GM18907 (cell line): ENCODE measurements around the gene GAPVD1.
A peak's percentile ranks its signal among the peaks of the same experiment; 100 is the strongest.
"Not testable (repeated sequence)": the region's sequence is repeated elsewhere in the genome, so short reads cannot be mapped to it uniquely, and the experiment has no call there.

Experiments
- ATAC-seq: cut with Tn5 transposase; IDR thresholded peaks from one replicate; pipeline ENCODE4 v1.9.1; 2021; ENCODE audit warnings: mild to moderate bottlenecking, moderate library complexity; ENCODE audit not compliant: unreplicated experiment

The GAPVD1 gene, protein sequence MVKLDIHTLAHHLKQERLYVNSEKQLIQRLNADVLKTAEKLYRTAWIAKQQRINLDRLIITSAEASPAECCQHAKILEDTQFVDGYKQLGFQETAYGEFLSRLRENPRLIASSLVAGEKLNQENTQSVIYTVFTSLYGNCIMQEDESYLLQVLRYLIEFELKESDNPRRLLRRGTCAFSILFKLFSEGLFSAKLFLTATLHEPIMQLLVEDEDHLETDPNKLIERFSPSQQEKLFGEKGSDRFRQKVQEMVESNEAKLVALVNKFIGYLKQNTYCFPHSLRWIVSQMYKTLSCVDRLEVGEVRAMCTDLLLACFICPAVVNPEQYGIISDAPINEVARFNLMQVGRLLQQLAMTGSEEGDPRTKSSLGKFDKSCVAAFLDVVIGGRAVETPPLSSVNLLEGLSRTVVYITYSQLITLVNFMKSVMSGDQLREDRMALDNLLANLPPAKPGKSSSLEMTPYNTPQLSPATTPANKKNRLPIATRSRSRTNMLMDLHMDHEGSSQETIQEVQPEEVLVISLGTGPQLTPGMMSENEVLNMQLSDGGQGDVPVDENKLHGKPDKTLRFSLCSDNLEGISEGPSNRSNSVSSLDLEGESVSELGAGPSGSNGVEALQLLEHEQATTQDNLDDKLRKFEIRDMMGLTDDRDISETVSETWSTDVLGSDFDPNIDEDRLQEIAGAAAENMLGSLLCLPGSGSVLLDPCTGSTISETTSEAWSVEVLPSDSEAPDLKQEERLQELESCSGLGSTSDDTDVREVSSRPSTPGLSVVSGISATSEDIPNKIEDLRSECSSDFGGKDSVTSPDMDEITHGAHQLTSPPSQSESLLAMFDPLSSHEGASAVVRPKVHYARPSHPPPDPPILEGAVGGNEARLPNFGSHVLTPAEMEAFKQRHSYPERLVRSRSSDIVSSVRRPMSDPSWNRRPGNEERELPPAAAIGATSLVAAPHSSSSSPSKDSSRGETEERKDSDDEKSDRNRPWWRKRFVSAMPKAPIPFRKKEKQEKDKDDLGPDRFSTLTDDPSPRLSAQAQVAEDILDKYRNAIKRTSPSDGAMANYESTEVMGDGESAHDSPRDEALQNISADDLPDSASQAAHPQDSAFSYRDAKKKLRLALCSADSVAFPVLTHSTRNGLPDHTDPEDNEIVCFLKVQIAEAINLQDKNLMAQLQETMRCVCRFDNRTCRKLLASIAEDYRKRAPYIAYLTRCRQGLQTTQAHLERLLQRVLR (N-terminal part only)

DNA sequence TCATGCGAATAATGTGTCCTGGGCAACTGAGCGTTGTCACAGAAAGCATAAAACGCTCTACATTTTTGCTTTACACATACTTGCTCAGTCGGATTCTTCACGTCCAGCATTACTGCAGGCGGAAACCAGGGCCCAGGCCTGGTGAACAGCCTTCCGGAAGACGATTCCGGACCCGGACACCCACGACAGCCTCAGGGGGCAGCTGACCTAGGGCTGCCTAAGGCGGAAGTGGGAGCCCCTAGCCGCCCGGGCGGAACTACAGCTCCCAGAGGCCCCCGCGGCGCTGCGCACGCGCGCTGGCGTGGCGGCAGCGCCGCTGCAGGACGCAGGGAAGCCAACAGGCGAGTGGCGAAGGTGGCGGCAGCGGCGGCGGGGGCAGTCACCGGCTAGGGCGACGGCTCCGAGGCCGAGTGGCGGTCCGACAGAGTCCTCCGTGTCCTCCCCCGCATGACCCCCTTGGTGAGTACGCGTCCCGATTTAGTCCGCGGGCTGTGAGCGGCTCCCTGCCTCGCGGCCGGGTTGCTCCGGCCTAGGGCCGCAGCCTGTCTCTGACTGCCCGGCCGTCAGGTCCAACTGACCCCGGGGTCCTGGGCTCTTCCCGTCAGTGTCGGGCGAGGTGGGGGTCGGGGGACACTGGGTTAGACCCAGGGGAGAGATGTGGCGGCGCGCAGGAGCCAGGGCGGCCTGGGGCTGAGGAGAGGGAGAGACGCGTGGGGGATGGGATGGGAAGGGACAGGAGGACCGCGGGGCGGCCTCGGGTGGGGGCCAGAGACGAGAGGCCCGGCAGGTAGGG is at the start of gene GAPVD1:
Gene GAPVD1 (plus strand): TSS at position 326 of the 793 bp plus-strand sequence. CDS start 37,096 bp downstream, outside the sequence.
- ATAC-seq: peak; percentile 90

DNA sequence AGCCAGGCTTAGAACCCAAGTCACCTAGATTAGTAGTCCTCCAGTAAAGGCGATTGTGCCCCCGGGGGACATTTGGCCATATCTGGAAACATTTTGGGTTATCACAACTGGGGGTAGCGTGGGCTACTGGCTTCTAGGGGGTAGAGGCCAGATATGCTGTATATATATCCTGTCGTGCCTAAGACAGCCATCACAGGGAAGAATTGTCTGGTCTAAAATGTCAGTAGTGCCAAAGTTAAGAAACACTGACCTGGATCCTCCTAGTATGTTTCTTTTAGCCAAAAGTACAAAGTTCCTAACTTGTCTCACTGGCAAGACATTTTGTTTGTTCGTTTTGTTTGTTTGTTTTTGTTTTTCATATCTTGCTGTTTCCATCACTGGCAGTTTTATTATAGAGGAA is 47.4 kb upstream of the GAPVD1 start:
- no peak for ATAC-seq

DNA sequence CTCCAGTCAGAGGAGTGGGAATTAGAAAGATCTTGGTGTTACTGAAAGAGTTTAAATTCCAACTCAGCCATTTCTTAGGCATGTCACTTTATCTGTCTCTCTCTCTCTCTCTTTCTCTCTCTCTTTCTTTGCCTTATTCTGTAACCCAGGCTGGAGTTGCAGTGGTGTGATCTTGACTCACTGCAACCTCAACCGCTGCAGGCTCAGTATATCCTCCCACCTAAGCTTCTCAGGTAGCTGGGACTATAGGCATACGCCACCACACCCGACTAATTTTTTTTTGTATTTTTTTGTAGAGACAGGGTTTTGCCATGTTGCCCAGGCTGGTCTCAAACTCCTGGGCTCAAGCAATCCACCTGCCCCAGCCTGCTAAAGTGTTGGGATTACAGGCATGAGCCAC is 43.0 kb upstream of the GAPVD1 start:
- ATAC-seq: no peak

DNA sequence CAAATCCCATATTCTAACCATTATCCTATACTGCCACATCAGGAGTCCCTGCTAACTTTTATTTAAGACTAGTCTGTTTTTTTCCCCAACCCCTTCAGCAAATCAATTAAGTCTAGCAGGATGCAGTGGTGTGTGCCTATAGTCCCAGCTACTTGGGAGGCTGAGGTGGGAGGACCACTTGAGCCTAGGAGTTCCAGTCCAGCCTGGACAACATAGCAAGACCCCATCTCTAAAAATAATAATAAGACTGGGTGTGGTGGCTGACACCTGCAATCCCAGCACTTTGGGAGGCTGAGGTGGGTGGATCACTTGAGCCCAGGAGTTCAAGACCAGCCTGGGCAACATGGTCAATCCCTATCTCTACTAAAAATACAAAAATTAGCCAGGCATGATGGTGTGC is 36.8 kb upstream of the GAPVD1 start:
- not testable (repeated sequence) for ATAC-seq

DNA sequence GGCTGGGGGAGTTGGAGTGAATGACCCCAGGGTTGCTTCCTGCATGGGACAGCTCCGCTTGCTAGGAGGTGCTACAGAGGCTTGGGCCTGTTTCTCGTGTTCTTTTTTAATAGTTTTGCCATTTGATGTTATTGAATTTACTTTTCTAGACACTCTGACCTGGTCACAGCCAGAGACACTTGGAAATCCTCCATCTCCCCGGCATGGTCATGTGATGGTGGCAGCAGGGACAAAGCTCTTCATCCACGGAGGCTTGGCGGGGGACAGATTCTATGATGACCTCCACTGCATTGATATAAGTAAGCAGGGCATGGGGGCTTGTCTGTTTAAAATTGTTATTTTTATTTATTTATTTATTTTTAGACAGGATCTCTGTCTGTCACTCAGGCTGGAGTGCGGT is 33.9 kb upstream of the GAPVD1 start:
- ATAC-seq: no peak

DNA sequence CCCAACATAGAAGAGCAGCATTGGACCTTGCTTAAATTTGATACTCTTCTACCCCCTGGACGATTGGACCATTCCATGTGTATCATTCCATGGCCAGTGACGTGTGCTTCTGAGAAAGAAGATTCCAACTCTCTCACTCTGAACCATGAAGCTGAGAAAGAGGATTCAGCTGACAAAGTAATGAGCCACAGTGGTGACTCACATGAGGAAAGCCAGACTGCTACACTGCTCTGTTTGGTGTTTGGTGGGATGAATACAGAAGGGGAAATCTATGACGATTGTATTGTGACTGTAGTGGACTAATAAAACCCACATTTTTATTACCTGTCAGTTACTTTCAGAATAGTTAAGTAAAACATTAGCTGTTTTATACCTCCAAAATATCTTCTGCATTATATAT is 27.9 kb upstream of the GAPVD1 start:
- ATAC-seq: no peak

DNA sequence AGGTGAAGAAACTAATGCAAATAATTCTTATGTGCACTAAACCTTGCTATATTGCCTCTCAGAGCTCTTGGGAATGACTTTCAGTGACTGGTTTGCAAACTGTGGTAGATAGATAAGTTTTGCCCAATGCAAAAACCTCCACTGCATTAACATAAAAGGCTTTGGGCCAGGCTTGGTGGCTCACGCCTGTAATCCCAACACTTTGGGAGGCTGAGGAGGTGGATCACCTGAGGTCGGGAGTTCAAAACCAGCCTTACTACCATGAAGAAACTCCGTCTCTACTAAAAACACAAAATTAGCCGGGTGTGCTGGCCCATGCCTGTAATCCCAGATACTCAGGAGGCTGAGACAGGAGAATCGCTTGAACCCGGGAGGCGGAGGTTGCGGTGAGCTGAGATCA is 27.5 kb upstream of the GAPVD1 start:
- not testable (repeated sequence) for ATAC-seq

DNA sequence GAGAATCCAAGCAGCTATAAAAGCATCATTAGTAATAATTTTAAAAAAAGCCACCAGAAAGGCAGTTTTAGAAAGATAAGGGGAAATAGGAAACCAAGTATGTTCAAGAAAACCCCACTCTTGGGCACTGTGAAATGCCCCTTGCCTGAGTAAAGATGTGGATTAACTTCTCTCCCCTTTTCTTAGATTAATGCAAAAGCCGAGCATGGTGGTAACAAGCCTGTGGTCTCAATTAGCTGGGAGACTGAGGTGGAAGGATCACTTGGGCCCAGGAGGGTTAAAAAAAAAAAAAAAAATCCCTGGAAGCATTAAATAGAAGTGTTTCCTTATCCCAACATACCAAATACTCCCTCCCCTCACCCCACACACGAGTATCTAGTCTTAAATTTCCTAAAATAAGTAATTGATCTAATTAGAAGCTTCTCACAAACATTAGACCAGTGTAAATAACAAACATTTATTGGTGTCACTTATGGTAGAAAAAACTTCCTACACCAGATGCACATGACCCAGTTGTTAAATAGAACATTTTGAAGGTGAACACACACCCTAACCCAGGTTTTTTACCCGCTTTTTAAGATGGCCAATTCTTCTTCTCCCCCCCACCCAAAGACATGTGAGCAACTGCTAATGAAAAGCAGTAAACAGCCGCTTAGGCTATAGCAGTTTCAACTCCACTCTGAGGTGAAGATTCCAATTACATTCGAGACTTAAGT is 25.7 kb upstream of the GAPVD1 start:
- no peak for ATAC-seq

DNA sequence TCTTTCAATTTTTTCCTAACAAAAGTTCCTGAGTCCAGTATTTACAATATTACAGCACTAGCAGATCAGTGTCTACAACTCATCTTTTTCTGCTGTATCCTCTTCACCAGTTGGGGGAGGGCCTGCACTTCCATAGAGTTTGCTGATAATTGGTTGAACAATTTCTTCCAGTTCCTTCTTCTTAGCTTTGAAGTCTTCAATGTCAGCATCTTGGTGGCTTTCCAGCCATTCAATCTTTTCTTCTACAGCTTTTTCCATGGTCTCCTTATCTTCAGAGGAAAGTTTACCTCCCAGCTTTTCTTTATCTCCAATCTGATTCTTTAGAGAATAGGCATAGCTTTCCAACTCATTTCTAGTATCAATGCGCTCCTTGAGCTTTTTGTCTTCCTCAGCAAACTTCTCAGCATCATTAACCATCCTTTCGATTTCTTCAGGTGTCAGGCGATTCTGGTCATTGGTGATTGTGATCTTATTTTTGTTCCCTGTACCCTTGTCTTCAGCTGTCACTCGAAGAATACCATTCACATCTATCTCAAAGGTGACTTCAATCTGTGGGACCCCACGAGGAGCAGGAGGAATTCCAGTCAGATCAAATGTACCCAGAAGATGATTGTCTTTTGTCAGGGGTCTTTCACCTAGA is 25.0 kb upstream of the GAPVD1 start:
- not testable (repeated sequence) for ATAC-seq

DNA sequence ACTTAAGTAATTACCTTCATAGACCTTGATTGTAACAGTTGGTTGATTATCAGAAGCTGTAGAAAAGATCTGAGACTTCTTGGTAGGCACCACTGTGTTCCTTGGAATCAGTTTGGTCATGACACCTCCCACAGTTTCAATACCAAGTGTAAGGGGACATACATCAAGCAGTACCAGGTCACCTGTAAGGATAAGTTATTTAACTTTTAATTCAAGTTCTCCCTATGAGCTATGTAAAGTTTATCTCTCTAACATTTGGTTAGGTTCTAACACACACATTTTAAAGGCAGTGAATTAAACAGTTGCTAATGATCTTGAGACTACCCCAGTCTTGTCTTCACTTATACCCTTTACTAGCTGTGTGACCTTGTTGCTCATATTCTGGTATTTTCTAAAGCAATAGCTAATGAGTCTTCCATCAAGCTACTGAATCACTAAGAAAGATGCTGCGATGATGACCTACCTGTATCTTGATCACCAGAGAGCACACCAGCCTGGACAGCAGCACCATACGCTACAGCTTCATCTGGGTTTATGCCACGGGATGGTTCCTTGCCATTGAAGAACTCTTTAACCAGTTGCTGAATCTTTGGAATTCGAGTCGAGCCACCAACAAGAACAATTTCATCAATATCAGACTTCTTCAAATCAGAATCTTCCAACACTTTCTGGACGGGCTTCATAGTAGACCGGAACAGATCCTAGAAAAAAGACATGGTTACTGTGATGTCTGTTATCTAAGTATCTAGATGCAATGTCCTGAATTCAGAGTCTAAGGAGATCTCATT is 23.3 kb upstream of the GAPVD1 start:
- ATAC-seq: no peak

DNA sequence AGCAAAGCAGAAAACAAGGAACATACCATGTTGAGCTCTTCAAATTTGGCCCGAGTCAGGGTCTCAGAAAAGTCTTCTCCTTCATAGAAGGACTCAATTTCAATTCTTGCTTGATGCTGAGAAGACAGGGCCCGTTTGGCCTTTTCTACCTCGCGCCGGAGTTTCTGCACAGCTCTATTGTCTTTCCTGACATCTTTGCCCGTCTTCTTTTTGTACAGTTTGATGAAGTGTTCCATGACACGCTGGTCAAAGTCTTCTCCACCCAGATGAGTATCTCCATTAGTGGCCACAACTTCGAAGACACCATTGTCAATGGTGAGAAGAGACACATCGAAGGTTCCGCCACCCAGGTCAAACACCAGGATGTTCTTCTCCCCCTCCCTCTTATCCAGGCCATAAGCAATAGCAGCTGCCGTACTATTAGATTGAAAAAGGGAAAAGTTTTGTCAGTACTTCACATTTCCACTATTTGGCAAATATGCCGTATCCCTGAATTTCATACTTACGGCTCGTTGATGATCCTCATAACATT is 22.6 kb upstream of the GAPVD1 start:
- ATAC-seq: no peak

DNA sequence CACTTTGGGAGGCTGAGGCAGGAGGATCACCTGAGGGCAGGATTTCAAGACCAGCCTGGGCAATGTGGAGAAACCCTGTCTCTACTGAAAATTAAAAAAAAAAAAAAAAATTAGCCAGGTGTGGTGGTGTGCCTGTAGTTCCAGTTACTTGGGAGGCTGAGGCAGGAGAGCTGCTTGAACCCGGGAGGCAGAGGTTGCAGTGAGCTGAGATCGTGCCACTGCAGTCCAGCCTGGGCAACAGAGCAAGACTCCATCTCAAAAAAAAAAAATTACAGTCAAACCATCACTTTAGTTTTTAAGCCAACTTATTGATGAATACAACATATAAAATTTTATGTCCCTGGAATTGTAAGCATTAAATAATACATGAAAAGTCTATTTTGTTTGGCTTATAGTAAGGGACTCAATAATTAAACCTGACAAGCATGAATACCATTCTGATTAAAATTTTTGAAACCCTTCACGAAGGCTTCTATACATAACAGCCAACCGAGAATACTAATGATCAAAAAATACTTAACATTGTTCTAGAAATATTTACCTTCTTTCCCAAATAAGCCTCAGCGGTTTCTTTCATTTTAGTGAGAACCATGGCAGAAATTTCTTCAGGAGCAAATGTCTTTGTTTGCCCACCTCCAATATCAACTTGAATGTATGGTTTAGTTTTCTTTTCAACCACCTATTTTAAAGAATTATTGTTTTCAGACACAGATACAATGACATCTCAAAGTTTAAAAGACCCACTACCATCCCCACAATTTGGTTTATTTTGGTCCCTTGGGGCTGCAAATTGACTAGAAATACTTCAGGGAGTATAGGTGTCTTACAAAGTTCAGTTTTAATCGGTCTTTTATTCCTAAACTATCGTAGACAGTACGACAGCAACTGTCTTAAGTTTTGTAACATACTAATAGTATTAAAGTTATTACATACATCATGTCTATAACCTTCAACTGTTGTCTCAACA is 21.7 kb upstream of the GAPVD1 start:
- ATAC-seq: no peak

DNA sequence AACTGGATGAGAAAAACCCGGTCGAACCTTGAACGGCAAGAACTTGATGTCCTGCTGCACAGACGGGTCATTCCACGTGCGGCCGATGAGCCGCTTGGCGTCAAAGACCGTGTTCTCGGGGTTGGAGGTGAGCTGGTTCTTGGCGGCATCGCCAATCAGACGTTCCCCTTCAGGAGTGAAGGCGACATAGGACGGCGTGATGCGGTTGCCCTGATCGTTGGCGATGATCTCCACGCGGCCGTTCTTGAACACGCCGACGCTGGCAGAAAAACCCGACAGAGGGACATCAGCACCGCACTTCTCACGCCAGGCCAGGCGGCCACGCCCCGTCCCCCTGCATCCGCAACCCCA is 21.0 kb upstream of the GAPVD1 start:
- ATAC-seq: no peak

DNA sequence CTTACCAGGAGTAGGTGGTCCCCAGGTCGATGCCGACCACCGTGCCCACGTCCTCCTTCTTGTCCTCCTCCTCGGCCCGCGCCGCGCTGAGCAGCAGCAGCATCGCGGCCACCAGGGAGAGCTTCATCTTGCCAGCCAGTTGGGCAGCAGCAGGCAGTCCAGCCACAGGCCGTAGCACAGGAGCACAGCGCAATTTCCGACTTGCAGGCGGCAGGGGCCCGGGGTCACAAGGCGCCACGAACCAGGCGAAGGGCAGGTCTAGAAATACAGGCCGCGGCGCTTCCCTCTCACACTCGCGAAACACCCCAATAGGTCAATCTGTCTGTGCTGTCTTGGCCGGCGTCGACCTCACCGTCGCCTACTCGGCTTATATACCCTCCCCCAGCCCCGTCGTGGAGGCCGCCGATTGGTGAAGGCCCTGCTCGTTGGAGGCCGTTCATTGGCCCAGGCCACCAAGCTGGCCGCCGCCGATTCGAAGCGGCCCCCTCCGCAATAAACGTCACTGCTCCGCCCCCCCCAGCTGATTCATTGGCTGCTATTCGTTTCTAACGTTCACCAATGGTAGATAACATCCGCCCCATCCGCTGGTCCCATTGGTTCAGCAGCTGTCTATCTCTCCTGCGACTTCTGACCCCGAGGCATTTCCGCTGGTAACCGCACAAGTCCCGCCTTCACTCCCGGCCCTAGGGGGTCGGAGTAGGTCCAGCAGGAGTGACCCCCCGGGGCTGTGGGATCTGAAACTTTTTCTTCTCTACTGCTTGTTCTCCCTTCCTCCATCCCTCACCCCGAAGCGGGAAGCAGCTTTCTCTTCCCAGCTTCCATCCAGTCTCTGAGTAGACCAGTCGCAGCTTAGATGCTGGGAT is 20.4 kb upstream of the GAPVD1 start, which contains the start of gene HSPA5:
Gene HSPA5 (minus strand): TSS at position 344 of the 863 bp plus-strand sequence. CDS start 217 bp downstream, at position 127.
- peak; percentile 93 for ATAC-seq

DNA sequence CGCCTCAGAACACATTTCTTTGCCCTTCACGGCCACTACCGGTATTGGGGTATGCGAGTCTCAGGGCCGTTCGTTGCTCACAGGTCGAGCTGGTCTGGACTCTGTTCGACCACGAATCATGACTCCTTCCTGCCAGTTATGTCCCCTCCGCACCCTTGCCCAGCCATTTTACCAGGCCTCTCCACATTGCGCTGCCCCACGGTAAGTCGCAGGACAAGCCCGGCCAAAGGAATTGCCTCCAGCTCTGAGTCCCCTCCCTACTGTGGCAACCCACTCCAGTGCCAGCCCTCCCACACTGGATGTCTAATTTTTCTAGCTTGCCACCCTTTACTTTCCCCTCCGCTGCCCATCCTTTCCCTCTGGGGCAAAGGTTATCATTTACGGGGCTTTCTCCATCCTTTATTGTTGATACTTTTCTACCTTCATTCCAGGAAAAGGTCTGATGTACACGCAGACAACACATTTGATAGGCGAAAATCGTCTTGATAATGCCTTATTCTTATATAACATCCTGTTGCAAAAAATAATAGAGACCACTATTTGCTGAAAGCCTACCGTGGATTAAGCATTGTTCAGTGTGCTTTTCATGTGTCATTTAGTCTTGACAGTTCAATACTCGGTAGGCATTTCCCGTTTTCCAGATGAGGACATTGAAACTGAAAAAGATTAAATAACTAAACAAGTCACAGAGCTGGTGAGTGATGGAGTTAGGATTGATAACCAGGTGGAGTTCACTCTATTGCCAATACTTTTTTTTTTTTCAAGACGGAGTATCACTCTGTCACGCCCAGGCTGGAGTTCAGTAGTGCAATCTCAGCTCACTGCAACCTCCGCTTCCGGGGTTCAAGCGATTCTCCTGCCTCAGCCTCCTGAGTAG is 19.5 kb upstream of the GAPVD1 start:
- ATAC-seq: peak; percentile 23
